B cell (primary cell): Measurements from ENCODE around the gene FBN1. TPM values are rescaled to one million over a fixed set of nuclear protein-coding genes. Genes with fewer than 3 reads are reported as not detected.

ENCODE experiments used
- ATAC-seq: fragments of 200-7000 bp; cut with Tn5 transposase; one replicate; pipeline ENCODE4 v1.10.0; 2021; ENCODE audit warnings: low read depth, mild to moderate bottlenecking, moderate number of reproducible peaks, moderate library complexity
- CTCF ChIA-PET: fragments of 350-600 bp; sonication (Branson Sonifier 250); formaldehyde crosslinking; loops from one replicate; lab custom pipeline; 2021; ENCODE audit warnings: antibody characterized with exemption, inconsistent platforms; lab: Charles Lee
- POLR2A ChIA-PET: fragments of 350-600 bp; sonication (Branson Sonifier 250); formaldehyde crosslinking; loops from one replicate; lab custom pipeline; 2021; ENCODE audit warnings: antibody characterized with exemption; lab: Charles Lee
- DNase-seq: peaks from one replicate; pipeline ENCODE4 v3.0.0; 2013
- H2AFZ ChIP-seq: 2 replicates; pipeline ENCODE4 v1.6.1; 2012; ENCODE audit warnings: mild to moderate bottlenecking, low read depth, low read length; ENCODE audit not compliant: insufficient read depth, poor library complexity, severe bottlenecking
- H3K27ac ChIP-seq, 2 donors: 1 replicate in 1 of 2; 2 replicates in 1 of 2; pipeline ENCODE4 v1.5.1; 2012 to 2013; ENCODE audit warnings: low read length in 2 of 2, mild to moderate bottlenecking in 2 of 2, moderate library complexity in 1 of 2
- H3K27me3 ChIP-seq, 4 experiments: fragments of 200-600 bp in 1 of 4; sonication (generic) in 1 of 4; replicated peaks in 1 of 4; 1 replicate in 2 of 4; 2 replicates in 2 of 4; pipeline versions ENCODE4 v1.6.1 to v1.7.0; 2013 to 2016; ENCODE audit warnings: low read length in 3 of 4, mild to moderate bottlenecking in 2 of 4, mixed read lengths in 1 of 4, moderate library complexity in 1 of 4; ENCODE audit not compliant: insufficient read depth in 4 of 4, control insufficient read depth in 3 of 4; ENCODE audit errors: control extremely low read depth in 1 of 4
- H3K36me3 ChIP-seq, 2 experiments: replicated peaks in 1 of 2; 1 replicate in 1 of 2; 2 replicates in 1 of 2; pipeline versions ENCODE4 v1.6.1 to v1.7.1; 2013; ENCODE audit warnings: low read length in 1 of 2; ENCODE audit not compliant: insufficient read depth in 2 of 2, control insufficient read depth in 1 of 2; ENCODE audit errors: control extremely low read depth in 1 of 2, extremely low read depth in 1 of 2
- H3K4me1 ChIP-seq, 2 donors: fragments of 200-600 bp in 1 of 2; sonication (generic) in 1 of 2; 1 replicate in 1 of 2; 2 replicates in 1 of 2; pipeline versions ENCODE4 v1.5.1 to v1.6.1; 2013 to 2017; ENCODE audit warnings: low read length in 2 of 2; ENCODE audit not compliant: control insufficient read depth in 2 of 2, insufficient read depth in 2 of 2
- H3K4me2 ChIP-seq: replicated peaks from 2 replicates; pipeline ENCODE3; 2012; ENCODE audit warnings: mild to moderate bottlenecking, low read depth, low read length; ENCODE audit not compliant: poor library complexity, severe bottlenecking
- H3K4me3 ChIP-seq, 5 experiments: fragments of 200-600 bp in 1 of 5; sonication (generic) in 1 of 5; 1 replicate in 3 of 5; 2 replicates in 2 of 5; pipeline versions ENCODE4 v1.5.1 to v1.7.0; 2011 to 2016; ENCODE audit warnings: low read length in 4 of 5, mild to moderate bottlenecking in 4 of 5, low read depth in 2 of 5, control low read depth in 1 of 5, moderate library complexity in 1 of 5; ENCODE audit not compliant: insufficient read depth in 1 of 5; ENCODE audit errors: control extremely low read depth in 1 of 5, extremely low read depth in 1 of 5
- H3K79me2 ChIP-seq: fragments of 200-600 bp; sonication (generic); one replicate; pipeline ENCODE4 v1.6.0; 2016; ENCODE audit warnings: low read length; ENCODE audit not compliant: control insufficient read depth, insufficient read depth
- H3K9ac ChIP-seq: fragments of 200-600 bp; sonication (generic); 2 replicates; pipeline ENCODE4 v1.6.1; 2017; ENCODE audit warnings: mild to moderate bottlenecking, low read length, moderate library complexity
- H3K9me3 ChIP-seq, 3 donors: one replicate each; pipeline versions ENCODE4 v1.6.1 to v1.7.1; 2013; ENCODE audit warnings: low read length in 2 of 3; ENCODE audit not compliant: control insufficient read depth in 2 of 3, insufficient read depth in 1 of 3; ENCODE audit errors: control extremely low read depth in 1 of 3
- H4K20me1 ChIP-seq: 2 replicates; pipeline ENCODE4 v1.6.0; 2012; ENCODE audit warnings: mild to moderate bottlenecking, low read length; ENCODE audit not compliant: insufficient read depth, control insufficient read depth, poor library complexity, severe bottlenecking
- H3K27ac Mint-ChIP-seq: one replicate; pipeline ENCODE4 v1.8.0; 2021; ENCODE audit warnings: mixed read lengths
- H3K27me3 Mint-ChIP-seq: one replicate; pipeline ENCODE4 v1.8.0; 2021; ENCODE audit warnings: mixed read lengths
- H3K4me1 Mint-ChIP-seq: one replicate; pipeline ENCODE4 v1.8.0; 2021; ENCODE audit warnings: mixed read lengths
- H3K4me3 Mint-ChIP-seq: one replicate; pipeline ENCODE4 v1.8.0; 2021; ENCODE audit warnings: mixed read lengths
- H3K9me3 Mint-ChIP-seq: one replicate; pipeline ENCODE4 v1.8.0; 2022; ENCODE audit warnings: mixed read lengths; ENCODE audit not compliant: insufficient read depth
- EZH2 ChIP-seq: IDR thresholded peaks from 2 replicates; pipeline ENCODE4 v1.6.1; 2012; ENCODE audit warnings: borderline replicate concordance, low read depth, mild to moderate bottlenecking, moderate library complexity, low read length; ENCODE audit not compliant: insufficient read depth, poor library complexity, severe bottlenecking
- WGBS: methylation state at CpG from one replicate; pipeline ENCODE4 v1.1.5; 2013; ENCODE audit warnings: missing lambda C conversion rate; ENCODE audit not compliant: insufficient coverage; 5-methylcytosine and 5-hydroxymethylcytosine counted together
- intact Hi-C: fragments of 100-400 bp; cut with micrococcal nuclease; formaldehyde crosslinking; loops from one replicate; pipeline ENCODE4 v1.10.0; 2022
- polyA plus RNA-seq: library from polyadenylated mRNA; depleted of rRNA; stranded (reverse); fragments of >200 nt; gene quantifications from 2 replicates; pipeline ENCODE4 v1.2.3, GENCODE V29; 2012
- total RNA-seq, 2 donors: library from RNA; stranded (reverse); fragments of 120-200 nt in 1 of 2; gene quantifications; 1 replicate in 1 of 2; 2 replicates in 1 of 2; pipeline versions ENCODE4 v1.2.3 to v1.2.4, GENCODE V29; 2013 to 2022
- TF ChIP-seq, protein P1 (sequence below): fragments of 200-600 bp; IDR thresholded peaks from one replicate; pipeline ENCODE4 v1.8.0; 2022; ENCODE audit warnings: antibody characterized with exemption, mild to moderate bottlenecking

Gene FBN1
- total and polyA plus RNA-seq, 2 donors (not counting 1 experiment from before 2014, with no cell fraction given): 0.15 to 0.25 TPM

DNA sequence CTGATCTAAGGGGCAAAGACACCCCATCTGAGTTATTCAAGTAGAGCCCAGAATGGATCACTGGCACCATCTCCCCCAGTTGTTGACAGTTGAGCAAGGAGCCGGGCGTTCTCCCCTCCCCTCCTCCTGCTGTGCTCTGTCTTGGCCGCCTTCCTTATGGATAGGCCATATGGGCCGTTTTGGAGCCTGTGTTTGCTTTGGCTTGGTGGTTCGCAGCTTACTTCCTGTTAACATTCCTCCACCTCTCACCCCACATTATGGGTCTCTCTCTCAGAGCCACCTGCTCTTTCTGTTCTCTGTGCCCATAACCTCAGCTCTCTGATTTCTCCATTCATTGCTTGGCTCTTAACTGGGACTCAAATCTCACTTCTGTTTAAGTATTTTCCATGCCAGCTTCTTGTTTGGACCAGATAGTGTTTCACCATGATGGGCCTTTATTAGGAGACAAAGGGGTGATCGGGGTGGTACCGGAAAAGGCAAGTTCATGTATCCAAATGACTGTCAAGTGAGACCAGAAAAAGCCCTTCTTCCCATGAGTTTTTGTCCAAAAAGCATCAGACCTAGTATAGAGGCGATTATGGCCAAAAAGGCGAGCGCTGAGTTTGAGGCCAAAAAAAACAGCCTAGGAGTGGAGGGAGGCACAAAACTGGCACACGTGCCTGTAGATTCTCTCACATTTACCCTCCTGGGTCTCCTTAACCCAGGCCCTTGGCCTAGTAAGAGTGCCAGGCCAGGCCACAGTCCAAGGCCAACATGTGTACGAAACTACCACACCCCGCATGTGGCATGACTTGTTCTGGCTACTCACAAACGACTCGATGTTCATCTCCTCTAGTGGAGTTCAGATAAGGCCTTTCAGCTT is 251.6 kb downstream of the FBN1 start:
- Mint-ChIP-seq H3K4me3 (no peak overlapping the region), H3K27me3 (no peaks in the 10 kb centered on the region), H3K9me3 (no peaks in the 10 kb centered on the region), H3K4me1 (no peaks in the 10 kb centered on the region), H3K27ac (no peak overlapping the region)
- TF ChIP-seq, protein P1, sequence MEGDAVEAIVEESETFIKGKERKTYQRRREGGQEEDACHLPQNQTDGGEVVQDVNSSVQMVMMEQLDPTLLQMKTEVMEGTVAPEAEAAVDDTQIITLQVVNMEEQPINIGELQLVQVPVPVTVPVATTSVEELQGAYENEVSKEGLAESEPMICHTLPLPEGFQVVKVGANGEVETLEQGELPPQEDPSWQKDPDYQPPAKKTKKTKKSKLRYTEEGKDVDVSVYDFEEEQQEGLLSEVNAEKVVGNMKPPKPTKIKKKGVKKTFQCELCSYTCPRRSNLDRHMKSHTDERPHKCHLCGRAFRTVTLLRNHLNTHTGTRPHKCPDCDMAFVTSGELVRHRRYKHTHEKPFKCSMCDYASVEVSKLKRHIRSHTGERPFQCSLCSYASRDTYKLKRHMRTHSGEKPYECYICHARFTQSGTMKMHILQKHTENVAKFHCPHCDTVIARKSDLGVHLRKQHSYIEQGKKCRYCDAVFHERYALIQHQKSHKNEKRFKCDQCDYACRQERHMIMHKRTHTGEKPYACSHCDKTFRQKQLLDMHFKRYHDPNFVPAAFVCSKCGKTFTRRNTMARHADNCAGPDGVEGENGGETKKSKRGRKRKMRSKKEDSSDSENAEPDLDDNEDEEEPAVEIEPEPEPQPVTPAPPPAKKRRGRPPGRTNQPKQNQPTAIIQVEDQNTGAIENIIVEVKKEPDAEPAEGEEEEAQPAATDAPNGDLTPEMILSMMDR: no peak
- no peak for TF ChIP-seq EZH2
- ChIA-PET CTCF (no interaction called here), POLR2A (no interaction called here)
- Histone ChIP-seq H3K4me3 (no peak overlapping the region), H3K9me3 (no peaks in the 10 kb centered on the region), H4K20me1 (no peaks in the 10 kb centered on the region), H2AFZ (no peak overlapping the region), H3K4me1 (no peaks in the 10 kb centered on the region), H3K4me2 (no peak overlapping the region), H3K9ac (no peak overlapping the region), H3K27ac (no peak overlapping the region), H3K27me3 (peaks cover 0 to 3% (median 0%) of the 10 kb centered on the region in 4 experiments), H3K79me2 (no peaks in the 10 kb centered on the region), H3K36me3 (no peaks in the 10 kb centered on the region)
- WGBS: 95% methylated on average over 13 of the region's 15 CpGs
- ATAC-seq (no peak), DNase-seq (no peak)
- intact Hi-C loops: no loop called here

DNA sequence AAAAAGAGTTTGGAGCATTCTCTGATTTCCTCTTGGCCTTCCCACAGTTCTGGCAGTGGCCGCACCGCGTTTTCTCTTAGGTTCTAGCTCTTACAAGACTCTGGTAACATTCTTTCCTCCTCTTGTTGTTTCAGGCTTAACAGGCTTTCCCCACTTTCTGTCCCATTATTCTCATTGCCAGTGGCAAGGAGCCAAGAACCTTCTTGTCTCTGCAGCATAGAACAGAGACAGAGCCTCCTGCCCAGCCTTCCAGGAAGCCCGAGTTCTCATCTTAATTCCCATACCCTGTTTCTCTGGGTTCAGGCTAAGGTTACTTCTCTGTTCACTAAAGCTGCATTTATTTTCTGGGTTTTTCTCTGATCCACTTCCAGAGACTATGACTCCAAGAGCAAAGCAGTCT is 253.2 kb downstream of the FBN1 start:
- no peaks in the 10 kb centered on the region for H3K36me3 ChIP-seq
- Mint-ChIP-seq H3K9me3 (no peaks in the 10 kb centered on the region), H3K4me1 (no peaks in the 10 kb centered on the region), H3K27me3 (no peaks in the 10 kb centered on the region), H3K27ac (no peak overlapping the region), H3K4me3 (no peak overlapping the region)
- ATAC-seq (no peak), DNase-seq (no peak)
- no peaks in the 10 kb centered on the region for H3K27me3 ChIP-seq
- H3K9ac ChIP-seq: no peak overlapping the region
- no peak overlapping the region for H3K4me2 ChIP-seq
- no peaks in the 10 kb centered on the region for H3K4me1 ChIP-seq
- CTCF ChIA-PET: no interaction called here
- intact Hi-C loops: no loop called here
- H3K4me3 ChIP-seq: no peak overlapping the region
- H3K27ac ChIP-seq: no peak overlapping the region
- H3K79me2 ChIP-seq: no peaks in the 10 kb centered on the region
- POLR2A ChIA-PET: interaction anchor here (0.6 kb wide), 1 partner anchor 89 kb away, joined by 3 read pairs; no protein-coding TSS in a partner anchor
- no peaks in the 10 kb centered on the region for H4K20me1 ChIP-seq
- TF ChIP-seq EZH2: no peak
- TF ChIP-seq, protein P1: no peak
- 67% methylated on average over 3 of the region's 4 CpGs for WGBS
- H2AFZ ChIP-seq: no peak overlapping the region
- peaks cover 0 to 3% (median 0%) of the 10 kb centered on the region in 3 donors for H3K9me3 ChIP-seq
